ENCODE results near the gene CHRNB1. TPM values are rescaled to one million over a fixed set of nuclear protein-coding genes. Genes with fewer than 3 reads are reported as not detected.
A peak's percentile ranks its signal among the peaks of the same experiment; 100 is the strongest.

Gene CHRNB1
- total and polyA plus RNA-seq, 2 donors (not counting 1 experiment from before 2014, with no cell fraction given), result 6.2 to 7.2 TPM

GRCh38 chr17:7496470-7497183 lies 51.8 kb downstream of the CHRNB1 start:
- ATAC-seq (ENCODE audit: low read depth), result no peak
- no peak overlapping the region for H3K4me2 ChIP-seq (replicated peaks; ENCODE audit: low read depth, low read length, poor library complexity, severe bottlenecking)
- H3K4me3 Mint-ChIP-seq, result no peak overlapping the region

More at GRCh38 chr17:7496470-7497183, 51.8 kb downstream of the CHRNB1 start:
- intact Hi-C loops (cut with micrococcal nuclease), result no loop called here
- Histone ChIP-seq H3K27ac (ENCODE audit: low read length in 2 of 2) (no peak overlapping the region), H3K9me3 (ENCODE audit: control extremely low read depth in 1 of 3, control insufficient read depth in 2 of 3, insufficient read depth in 1 of 3, low read length in 2 of 3) (no peaks in the 10 kb centered on the region), H3K9ac (ENCODE audit: low read length) (no peak overlapping the region), H3K27me3 (replicated peaks in 1 of 4; ENCODE audit: control extremely low read depth in 1 of 4, control insufficient read depth in 3 of 4, insufficient read depth in 4 of 4, low read length in 3 of 4) (no peaks in the 10 kb centered on the region), H3K36me3 (replicated peaks in 1 of 2; ENCODE audit: control extremely low read depth in 1 of 2, control insufficient read depth in 1 of 2, extremely low read depth in 1 of 2, insufficient read depth in 2 of 2, low read length in 1 of 2) (peaks cover 7 to 68% of the 10 kb centered on the region in 2 experiments), H3K4me3 (ENCODE audit: control extremely low read depth in 1 of 5, extremely low read depth in 1 of 5, insufficient read depth in 1 of 5, low read depth in 2 of 5, low read length in 4 of 5) (no peak overlapping the region), H3K4me1 (ENCODE audit: control insufficient read depth in 2 of 2, insufficient read depth in 2 of 2, low read length in 2 of 2) (no peaks in the 10 kb centered on the region), H4K20me1 (ENCODE audit: control insufficient read depth, insufficient read depth, low read length, poor library complexity, severe bottlenecking) (peaks cover 73% of the 10 kb centered on the region), H2AFZ (ENCODE audit: insufficient read depth, low read depth, low read length, poor library complexity, severe bottlenecking) (no peak overlapping the region), H3K79me2 (ENCODE audit: control insufficient read depth, insufficient read depth, low read length) (peaks cover 51% of the 10 kb centered on the region)
- peak; percentile 22 for DNase-seq
- WGBS (ENCODE audit: insufficient coverage), result 97% methylated on average over 19 of the region's 20 CpGs
- Mint-ChIP-seq H3K27me3 (no peaks in the 10 kb centered on the region), H3K4me1 (peaks cover 22% of the 10 kb centered on the region), H3K9me3 (ENCODE audit: insufficient read depth) (no peaks in the 10 kb centered on the region), H3K27ac (peak overlapping the region; percentile 15)
- TF ChIP-seq EZH2 (IDR thresholded peaks at IDR 0.05; ENCODE audit: borderline replicate concordance, insufficient read depth, low read depth, low read length, poor library complexity, severe bottlenecking) (no peak), CTCF (IDR thresholded peaks at IDR 0.05) (no peak)
- CTCF ChIA-PET, result interaction anchor here (1.0 to 4.5 kb wide), 4 partner anchors 11 to 64 kb away, joined by 4 to 21 read pairs (median 5); no protein-coding TSS in a partner anchor
- POLR2A ChIA-PET, result interaction anchor here (1.0 kb wide), 1 partner anchor 75 kb away, joined by 3 read pairs; no protein-coding TSS in a partner anchor
